WTC11 (cell line): ENCODE measurements around the gene ARL4A.

Experiments
- ETV6 ChIP-seq: sonication (generic); formaldehyde crosslinking; IDR thresholded peaks from 2 replicates; pipeline ENCODE4 v1.8.1; 2022; ENCODE audit warnings: mild to moderate bottlenecking, missing genetic modification reagents
- NFYB ChIP-seq: sonication (generic); formaldehyde crosslinking; conservative IDR thresholded peaks from 2 replicates; pipeline ENCODE4 v1.8.0; 2022; ENCODE audit warnings: low read depth, missing genetic modification reagents
- NR2C2 ChIP-seq: sonication (generic); formaldehyde crosslinking; IDR thresholded peaks from 2 replicates; pipeline ENCODE4 v1.8.0; 2022; ENCODE audit warnings: mild to moderate bottlenecking, missing genetic modification reagents
- NR3C1 ChIP-seq: sonication (generic); formaldehyde crosslinking; conservative IDR thresholded peaks from 2 replicates; pipeline ENCODE4 v1.8.1; 2023; ENCODE audit warnings: low read depth, mild to moderate bottlenecking, missing genetic modification reagents
- RELA ChIP-seq: sonication (generic); formaldehyde crosslinking; IDR thresholded peaks from 2 replicates; pipeline ENCODE4 v1.8.1; 2022; ENCODE audit warnings: missing genetic modification reagents, mild to moderate bottlenecking, borderline replicate concordance
- TP53 ChIP-seq: sonication (generic); formaldehyde crosslinking; IDR thresholded peaks from 2 replicates; pipeline ENCODE4 v1.8.1; 2023; ENCODE audit warnings: mild to moderate bottlenecking, missing genetic modification reagents
- ZBTB21 ChIP-seq: sonication (generic); formaldehyde crosslinking; IDR thresholded peaks from 2 replicates; pipeline ENCODE4 v1.8.1; 2023; ENCODE audit warnings: mild to moderate bottlenecking, missing genetic modification reagents, borderline replicate concordance
- TF ChIP-seq, protein P1 (sequence below): fragments of 200-600 bp; IDR thresholded peaks from 2 replicates; pipeline ENCODE4 v1.8.0; 2022; ENCODE audit warnings: antibody characterized with exemption
- TF ChIP-seq, protein P2 (sequence below): sonication (generic); formaldehyde crosslinking; IDR thresholded peaks from 2 replicates; pipeline ENCODE4 v1.8.0; 2022; ENCODE audit warnings: mild to moderate bottlenecking, missing genetic modification reagents
- TF ChIP-seq, protein P3 (sequence below): sonication (generic); formaldehyde crosslinking; IDR thresholded peaks from 2 replicates; pipeline ENCODE4 v1.8.1; 2023; ENCODE audit warnings: mild to moderate bottlenecking, moderate library complexity, missing genetic modification reagents
- TF ChIP-seq, protein P4 (sequence below): sonication (generic); formaldehyde crosslinking; IDR thresholded peaks from 2 replicates; pipeline ENCODE4 v1.8.1; 2023; ENCODE audit warnings: mild to moderate bottlenecking, missing genetic modification reagents, moderate library complexity
- TF ChIP-seq, protein P5 (sequence below): sonication (generic); formaldehyde crosslinking; IDR thresholded peaks from 2 replicates; pipeline ENCODE4 v1.8.1; 2022; ENCODE audit warnings: low read depth, missing genetic modification reagents, borderline replicate concordance
- TF ChIP-seq, protein P6 (sequence below): sonication (generic); formaldehyde crosslinking; IDR thresholded peaks from 2 replicates; pipeline ENCODE4 v1.8.1; 2023; ENCODE audit warnings: mild to moderate bottlenecking, missing genetic modification reagents, moderate library complexity

DNA sequence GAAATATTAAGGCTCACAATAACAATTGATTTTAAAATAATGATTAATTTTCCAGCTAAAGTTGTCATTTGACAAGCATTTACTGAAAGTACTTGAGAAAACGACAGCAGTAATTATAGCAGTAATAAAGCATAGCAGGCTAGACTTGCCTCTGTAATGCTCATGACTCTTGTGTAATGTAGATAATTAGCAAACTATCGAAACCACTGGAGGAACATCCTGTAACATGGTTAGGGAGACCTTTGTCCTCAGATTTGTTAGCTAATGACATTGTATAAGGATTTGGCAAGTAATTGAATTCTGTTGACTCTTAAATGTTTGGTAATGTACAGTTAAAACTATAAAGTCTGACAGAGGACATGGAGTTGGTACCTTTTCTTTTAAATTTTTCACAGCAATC is 24.8 kb downstream of the ARL4A start:
- TF ChIP-seq ETV6 (no peak), TP53 (no peak), ZBTB21 (no peak), NFYB (CRISPR knock-in tag) (no peak), NR3C1 (no peak), NR2C2 (CRISPR knock-in tag) (no peak), RELA (CRISPR knock-in tag) (no peak)
- TF ChIP-seq, protein P1, sequence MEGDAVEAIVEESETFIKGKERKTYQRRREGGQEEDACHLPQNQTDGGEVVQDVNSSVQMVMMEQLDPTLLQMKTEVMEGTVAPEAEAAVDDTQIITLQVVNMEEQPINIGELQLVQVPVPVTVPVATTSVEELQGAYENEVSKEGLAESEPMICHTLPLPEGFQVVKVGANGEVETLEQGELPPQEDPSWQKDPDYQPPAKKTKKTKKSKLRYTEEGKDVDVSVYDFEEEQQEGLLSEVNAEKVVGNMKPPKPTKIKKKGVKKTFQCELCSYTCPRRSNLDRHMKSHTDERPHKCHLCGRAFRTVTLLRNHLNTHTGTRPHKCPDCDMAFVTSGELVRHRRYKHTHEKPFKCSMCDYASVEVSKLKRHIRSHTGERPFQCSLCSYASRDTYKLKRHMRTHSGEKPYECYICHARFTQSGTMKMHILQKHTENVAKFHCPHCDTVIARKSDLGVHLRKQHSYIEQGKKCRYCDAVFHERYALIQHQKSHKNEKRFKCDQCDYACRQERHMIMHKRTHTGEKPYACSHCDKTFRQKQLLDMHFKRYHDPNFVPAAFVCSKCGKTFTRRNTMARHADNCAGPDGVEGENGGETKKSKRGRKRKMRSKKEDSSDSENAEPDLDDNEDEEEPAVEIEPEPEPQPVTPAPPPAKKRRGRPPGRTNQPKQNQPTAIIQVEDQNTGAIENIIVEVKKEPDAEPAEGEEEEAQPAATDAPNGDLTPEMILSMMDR: no peak
- TF ChIP-seq, protein P2, sequence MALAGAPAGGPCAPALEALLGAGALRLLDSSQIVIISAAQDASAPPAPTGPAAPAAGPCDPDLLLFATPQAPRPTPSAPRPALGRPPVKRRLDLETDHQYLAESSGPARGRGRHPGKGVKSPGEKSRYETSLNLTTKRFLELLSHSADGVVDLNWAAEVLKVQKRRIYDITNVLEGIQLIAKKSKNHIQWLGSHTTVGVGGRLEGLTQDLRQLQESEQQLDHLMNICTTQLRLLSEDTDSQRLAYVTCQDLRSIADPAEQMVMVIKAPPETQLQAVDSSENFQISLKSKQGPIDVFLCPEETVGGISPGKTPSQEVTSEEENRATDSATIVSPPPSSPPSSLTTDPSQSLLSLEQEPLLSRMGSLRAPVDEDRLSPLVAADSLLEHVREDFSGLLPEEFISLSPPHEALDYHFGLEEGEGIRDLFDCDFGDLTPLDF (CRISPR knock-in tag): no peak
- TF ChIP-seq, protein P3, sequence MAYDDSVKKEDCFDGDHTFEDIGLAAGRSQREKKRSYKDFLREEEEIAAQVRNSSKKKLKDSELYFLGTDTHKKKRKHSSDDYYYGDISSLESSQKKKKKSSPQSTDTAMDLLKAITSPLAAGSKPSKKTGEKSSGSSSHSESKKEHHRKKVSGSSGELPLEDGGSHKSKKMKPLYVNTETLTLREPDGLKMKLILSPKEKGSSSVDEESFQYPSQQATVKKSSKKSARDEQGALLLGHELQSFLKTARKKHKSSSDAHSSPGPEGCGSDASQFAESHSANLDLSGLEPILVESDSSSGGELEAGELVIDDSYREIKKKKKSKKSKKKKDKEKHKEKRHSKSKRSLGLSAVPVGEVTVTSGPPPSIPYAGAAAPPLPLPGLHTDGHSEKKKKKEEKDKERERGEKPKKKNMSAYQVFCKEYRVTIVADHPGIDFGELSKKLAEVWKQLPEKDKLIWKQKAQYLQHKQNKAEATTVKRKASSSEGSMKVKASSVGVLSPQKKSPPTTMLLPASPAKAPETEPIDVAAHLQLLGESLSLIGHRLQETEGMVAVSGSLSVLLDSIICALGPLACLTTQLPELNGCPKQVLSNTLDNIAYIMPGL (CRISPR knock-in tag): no peak
- TF ChIP-seq, protein P4, sequence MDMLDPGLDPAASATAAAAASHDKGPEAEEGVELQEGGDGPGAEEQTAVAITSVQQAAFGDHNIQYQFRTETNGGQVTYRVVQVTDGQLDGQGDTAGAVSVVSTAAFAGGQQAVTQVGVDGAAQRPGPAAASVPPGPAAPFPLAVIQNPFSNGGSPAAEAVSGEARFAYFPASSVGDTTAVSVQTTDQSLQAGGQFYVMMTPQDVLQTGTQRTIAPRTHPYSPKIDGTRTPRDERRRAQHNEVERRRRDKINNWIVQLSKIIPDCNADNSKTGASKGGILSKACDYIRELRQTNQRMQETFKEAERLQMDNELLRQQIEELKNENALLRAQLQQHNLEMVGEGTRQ (CRISPR knock-in tag): no peak
- TF ChIP-seq, protein P5, sequence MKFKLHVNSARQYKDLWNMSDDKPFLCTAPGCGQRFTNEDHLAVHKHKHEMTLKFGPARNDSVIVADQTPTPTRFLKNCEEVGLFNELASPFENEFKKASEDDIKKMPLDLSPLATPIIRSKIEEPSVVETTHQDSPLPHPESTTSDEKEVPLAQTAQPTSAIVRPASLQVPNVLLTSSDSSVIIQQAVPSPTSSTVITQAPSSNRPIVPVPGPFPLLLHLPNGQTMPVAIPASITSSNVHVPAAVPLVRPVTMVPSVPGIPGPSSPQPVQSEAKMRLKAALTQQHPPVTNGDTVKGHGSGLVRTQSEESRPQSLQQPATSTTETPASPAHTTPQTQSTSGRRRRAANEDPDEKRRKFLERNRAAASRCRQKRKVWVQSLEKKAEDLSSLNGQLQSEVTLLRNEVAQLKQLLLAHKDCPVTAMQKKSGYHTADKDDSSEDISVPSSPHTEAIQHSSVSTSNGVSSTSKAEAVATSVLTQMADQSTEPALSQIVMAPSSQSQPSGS (CRISPR knock-in tag): no peak
- TF ChIP-seq, protein P6, sequence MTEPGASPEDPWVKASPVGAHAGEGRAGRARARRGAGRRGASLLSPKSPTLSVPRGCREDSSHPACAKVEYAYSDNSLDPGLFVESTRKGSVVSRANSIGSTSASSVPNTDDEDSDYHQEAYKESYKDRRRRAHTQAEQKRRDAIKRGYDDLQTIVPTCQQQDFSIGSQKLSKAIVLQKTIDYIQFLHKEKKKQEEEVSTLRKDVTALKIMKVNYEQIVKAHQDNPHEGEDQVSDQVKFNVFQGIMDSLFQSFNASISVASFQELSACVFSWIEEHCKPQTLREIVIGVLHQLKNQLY: no peak
